Stomach (tissue), 4 donors: ENCODE measurements around the gene PAH.

ENCODE experiments used
- EP300 ChIP-seq: sonication (generic); formaldehyde crosslinking; IDR thresholded peaks from one replicate; pipeline ENCODE4 v1.6.1; 2017; ENCODE audit warnings: antibody characterized with exemption
- POLR2A ChIP-seq, 4 donors: fragments of 450-650 bp; IDR thresholded peaks; one replicate each; pipeline ENCODE4 v1.6.1; 2016; ENCODE audit warnings: antibody characterized with exemption in 4 of 4, control low read depth in 2 of 4, mild to moderate bottlenecking in 1 of 4, moderate library complexity in 1 of 4
- POLR2AphosphoS5 ChIP-seq, 3 donors: sonication (generic); formaldehyde crosslinking; IDR thresholded peaks; one replicate each; pipeline ENCODE4 v1.6.1; 2016; ENCODE audit warnings: antibody characterized with exemption in 3 of 3
- TF ChIP-seq, protein P1 (sequence below), 7 experiments: fragments of 450-650 bp in 4 of 7; fragments of 200-600 bp in 3 of 7; sonication (generic) in 3 of 7; IDR thresholded peaks; one replicate each; pipeline ENCODE4 v1.5.1; 2016 to 2019; ENCODE audit warnings: antibody characterized with exemption in 7 of 7, control low read depth in 2 of 7, mild to moderate bottlenecking in 1 of 7

DNA sequence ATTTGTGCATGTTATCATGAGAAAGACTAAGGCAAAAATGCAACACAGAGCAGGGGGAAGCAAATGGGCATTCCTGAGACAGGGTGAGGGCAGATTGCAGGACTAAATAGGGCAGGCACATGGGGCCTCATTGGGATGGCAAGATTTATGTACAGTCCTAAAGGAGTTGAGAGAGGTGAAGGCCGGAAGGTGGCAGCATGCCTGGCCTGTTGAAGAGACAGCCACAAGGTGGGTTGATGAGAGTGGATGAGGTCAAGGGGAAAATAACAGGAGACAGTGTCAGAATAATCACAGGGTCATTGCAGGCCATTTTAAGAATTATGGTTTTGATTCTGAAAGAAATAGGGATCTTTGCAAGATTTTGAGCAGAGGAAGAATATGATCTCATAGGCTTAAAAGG lies 21.0 kb downstream of the PAH start:
- TF ChIP-seq POLR2AphosphoS5 (IDR thresholded peaks at IDR 0.05), result no peak
- TF ChIP-seq, protein P1, sequence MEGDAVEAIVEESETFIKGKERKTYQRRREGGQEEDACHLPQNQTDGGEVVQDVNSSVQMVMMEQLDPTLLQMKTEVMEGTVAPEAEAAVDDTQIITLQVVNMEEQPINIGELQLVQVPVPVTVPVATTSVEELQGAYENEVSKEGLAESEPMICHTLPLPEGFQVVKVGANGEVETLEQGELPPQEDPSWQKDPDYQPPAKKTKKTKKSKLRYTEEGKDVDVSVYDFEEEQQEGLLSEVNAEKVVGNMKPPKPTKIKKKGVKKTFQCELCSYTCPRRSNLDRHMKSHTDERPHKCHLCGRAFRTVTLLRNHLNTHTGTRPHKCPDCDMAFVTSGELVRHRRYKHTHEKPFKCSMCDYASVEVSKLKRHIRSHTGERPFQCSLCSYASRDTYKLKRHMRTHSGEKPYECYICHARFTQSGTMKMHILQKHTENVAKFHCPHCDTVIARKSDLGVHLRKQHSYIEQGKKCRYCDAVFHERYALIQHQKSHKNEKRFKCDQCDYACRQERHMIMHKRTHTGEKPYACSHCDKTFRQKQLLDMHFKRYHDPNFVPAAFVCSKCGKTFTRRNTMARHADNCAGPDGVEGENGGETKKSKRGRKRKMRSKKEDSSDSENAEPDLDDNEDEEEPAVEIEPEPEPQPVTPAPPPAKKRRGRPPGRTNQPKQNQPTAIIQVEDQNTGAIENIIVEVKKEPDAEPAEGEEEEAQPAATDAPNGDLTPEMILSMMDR (IDR thresholded peaks at IDR 0.05), result no peak
- TF ChIP-seq POLR2A (IDR thresholded peaks at IDR 0.05), result no peak
- TF ChIP-seq EP300, result no peak
